ENCODE data around the gene TIMM50. TPM values are rescaled to one million over a fixed set of nuclear protein-coding genes. Genes with fewer than 3 reads are reported as not detected.
A peak's percentile ranks its signal among the peaks of the same experiment; 100 is the strongest.

The TIMM50 gene
- total RNA-seq, 4 donors from 2014 or later: 21.7 to 54.0 (median 33.5) TPM

- no peak overlapping the region for H3K27ac ChIP-seq
- H3K27me3 ChIP-seq: peaks cover 30% of the 10 kb centered on the region
- intact Hi-C loops (cut with DNase I; ENCODE audit: low total_unique reads) (no loop called here), in situ Hi-C loops (cut with MboI; ENCODE audit: low pct_ligation_motif_present in 1 of 4, low pct_unique_long_range_greater_than_20kb in 1 of 4, low sequenced_read_pairs in 3 of 4) (no loop called here)
- no peaks in the 10 kb centered on the region for H3K36me3 ChIP-seq
- DNase-seq: no peak
- TF ChIP-seq EP300 (IDR thresholded peaks at IDR 0.05; ENCODE audit: low read depth) (no peak), POLR2A (IDR thresholded peaks at IDR 0.05) (no peak)
- 74 to 85% methylated on average over 5 to 8 of the region's 8 CpGs for WGBS, 2 donors (ENCODE audit: low coverage in 1 of 2)
- H3K4me1 ChIP-seq: peaks cover 0 to 5% (median 1%) of the 10 kb centered on the region in 4 donors
- H3K4me3 ChIP-seq: no peak overlapping the region
- H3K9me3 ChIP-seq: no peaks in the 10 kb centered on the region
Observed at GRCh38 chr19:39520541-39521484, 40.2 kb downstream of the TIMM50 start.

GRCh38 chr19:39524495-39524894 lies 43.9 kb downstream of the TIMM50 start:
- TF ChIP-seq CTCF (IDR thresholded peaks at IDR 0.05) (no peak), EP300 (IDR thresholded peaks at IDR 0.05; ENCODE audit: low read depth) (no peak), POLR2A (IDR thresholded peaks at IDR 0.05) (no peak), POLR2AphosphoS5 (IDR thresholded peaks at IDR 0.05) (no peak)
- in situ Hi-C loops (cut with MboI; ENCODE audit: low pct_ligation_motif_present in 1 of 4, low pct_unique_long_range_greater_than_20kb in 1 of 4, low sequenced_read_pairs in 3 of 4): no loop called here
- 49% methylated on average over 8 of the region's 8 CpGs; no CpG with 5 or more reads in 1 of the 2 donors for WGBS, 2 donors (ENCODE audit: low coverage in 1 of 2)
- no peak overlapping the region for H3K4me3 ChIP-seq
- H3K27me3 ChIP-seq: no peaks in the 10 kb centered on the region
- intact Hi-C loops (cut with DNase I; ENCODE audit: low total_unique reads): no loop called here
- DNase-seq: peak; percentile 34
- H3K27ac ChIP-seq: peak overlapping the region in 1 of 4 donors; percentile 30
- no peaks in the 10 kb centered on the region for H3K4me1 ChIP-seq
- H3K36me3 ChIP-seq: no peaks in the 10 kb centered on the region
- no peaks in the 10 kb centered on the region for H3K9me3 ChIP-seq

GRCh38 chr19:39525205-39525604 lies 44.6 kb downstream of the TIMM50 start:
- in situ Hi-C loops (cut with MboI; ENCODE audit: low pct_ligation_motif_present in 1 of 4, low pct_unique_long_range_greater_than_20kb in 1 of 4, low sequenced_read_pairs in 3 of 4): loop anchor here (25.0 kb wide), 3 partner anchors 88 to 413 kb away; partner anchors contain the start of genes GMFG (in 2 of the 4), SAMD4B (in 2 of the 4), RPS16 (in 1 of the 4) and SUPT5H (in 1 of the 4)

GRCh38 chr19:39531834-39532232 lies 51.2 kb downstream of the TIMM50 start:
- WGBS, 2 donors (ENCODE audit: low coverage in 1 of 2): 28 to 51% methylated on average over 12 to 14 of the region's 14 CpGs
- no peak for DNase-seq
- in situ Hi-C loops (cut with MboI; ENCODE audit: low pct_ligation_motif_present in 1 of 4, low pct_unique_long_range_greater_than_20kb in 1 of 4, low sequenced_read_pairs in 3 of 4): loop anchor here (5.0 to 25.0 kb wide), 5 partner anchors 87 to 420 kb away; partner anchors contain the start of genes GMFG (in 2 of the 4), SAMD4B (in 2 of the 4), SUPT5H (in 2 of the 4) and RPS16 (in 1 of the 4)
- intact Hi-C loops (cut with DNase I; ENCODE audit: low total_unique reads): loop anchor here (10.0 kb wide), 2 partner anchors 57 to 187 kb away; partner anchors contain the start of gene SAMD4B
- no peak for TF ChIP-seq POLR2AphosphoS5 (IDR thresholded peaks at IDR 0.05)
- TF ChIP-seq CTCF (IDR thresholded peaks at IDR 0.05): no peak
- TF ChIP-seq EP300 (IDR thresholded peaks at IDR 0.05; ENCODE audit: low read depth): no peak
- no peak for TF ChIP-seq POLR2A (IDR thresholded peaks at IDR 0.05)
- H3K4me3 ChIP-seq: peak overlapping the region; percentile 48 to 75 (median 62)
- H3K4me1 ChIP-seq: peaks cover 0 to 24% (median 4%) of the 10 kb centered on the region in 4 donors
- H3K36me3 ChIP-seq: no peaks in the 10 kb centered on the region
- H3K27ac ChIP-seq: peak overlapping the region; percentile 76 to 91 (median 84)
- H3K9me3 ChIP-seq: no peaks in the 10 kb centered on the region
- H3K27me3 ChIP-seq: no peaks in the 10 kb centered on the region

More at GRCh38 chr19:39525205-39525604, 44.6 kb downstream of the TIMM50 start:
- no peaks in the 10 kb centered on the region for H3K4me1 ChIP-seq
- no peaks in the 10 kb centered on the region for H3K9me3 ChIP-seq
- H3K27me3 ChIP-seq: no peaks in the 10 kb centered on the region
- TF ChIP-seq POLR2A (IDR thresholded peaks at IDR 0.05) (no peak), POLR2AphosphoS5 (IDR thresholded peaks at IDR 0.05) (no peak)
- H3K4me3 ChIP-seq: no peak overlapping the region
- peak overlapping the region in 1 of 4 donors; percentile 30 for H3K27ac ChIP-seq
- 45 to 77% methylated on average over 2 to 3 of the region's 3 CpGs for WGBS, 2 donors (ENCODE audit: low coverage in 1 of 2)
- no peak for DNase-seq
- no peaks in the 10 kb centered on the region for H3K36me3 ChIP-seq
- intact Hi-C loops (cut with DNase I; ENCODE audit: low total_unique reads): no loop called here
